Measurements from ENCODE around the gene NF2. TPM values are rescaled to one million over a fixed set of nuclear protein-coding genes. Genes with fewer than 3 reads are reported as not detected.

The NF2 gene
- total RNA-seq, 1 experiment from 2014 or later: 45.6 TPM

Other genes starting within 250 kb of the NF2 start
- 40.5 and 41.3 TPM in 2 replicates for gene AP1B1, start 215.1 kb upstream of the NF2 start, total RNA-seq (2014; rRNA removed; shearing (Covaris generic))
- gene RFPL1, start 165.1 kb upstream of the NF2 start, total RNA-seq (2014; rRNA removed; shearing (Covaris generic)): not detected in 2 replicates
- not detected in 2 replicates for gene NEFH, start 123.4 kb upstream of the NF2 start, total RNA-seq (2014; rRNA removed; shearing (Covaris generic))
- gene THOC5, start 49.9 kb upstream of the NF2 start, total RNA-seq (2014; rRNA removed; shearing (Covaris generic)): 39.2 and 41.4 TPM in 2 replicates
- gene NIPSNAP1, start 22.5 kb upstream of the NF2 start, total RNA-seq (2014; rRNA removed; shearing (Covaris generic)): 26.7 and 30.4 TPM in 2 replicates
- 0.06 TPM in 1 of 2 replicates, not detected in the other for gene CABP7, start 116.4 kb downstream of the NF2 start, total RNA-seq (2014; rRNA removed; shearing (Covaris generic))
- 16.1 and 16.8 TPM in 2 replicates for gene ZMAT5, start 163.4 kb downstream of the NF2 start, total RNA-seq (2014; rRNA removed; shearing (Covaris generic))
- gene UQCR10, start 163.7 kb downstream of the NF2 start, total RNA-seq (2014; rRNA removed; shearing (Covaris generic)): 100 and 116 TPM in 2 replicates
- gene ASCC2, start 234.6 kb downstream of the NF2 start, total RNA-seq (2014; rRNA removed; shearing (Covaris generic)): 19.5 and 22.1 TPM in 2 replicates

Measured in SJCRH30 (cell line).